ENCODE results near the gene FN1.

GRCh38 chr2:215315301-215315700 lies 120.6 kb downstream of the FN1 start:
- TF ChIP-seq EZH2 (IDR thresholded peaks at IDR 0.05) (no peak), ZNF274 (IDR thresholded peaks at IDR 0.05; ENCODE audit: low read depth, low read length) (no peak), YY1 (IDR thresholded peaks at IDR 0.05; ENCODE audit: extremely low read depth, insufficient replicate concordance, low read depth, low read length) (no peak), JUND (IDR thresholded peaks at IDR 0.05) (no peak), SRF (IDR thresholded peaks at IDR 0.05; ENCODE audit: low read depth) (no peak), POLR2A (IDR thresholded peaks at IDR 0.05; ENCODE audit: borderline replicate concordance, extremely low read depth, insufficient read depth, insufficient read length) (no peak), SIN3A (IDR thresholded peaks at IDR 0.05; ENCODE audit: low read depth) (no peak), ELF1 (IDR thresholded peaks at IDR 0.05; ENCODE audit: borderline replicate concordance, low read depth) (no peak), TCF7L2 (IDR thresholded peaks at IDR 0.05; ENCODE audit: borderline replicate concordance, extremely low read depth, insufficient read depth, insufficient read length) (no peak), POLR2AphosphoS5 (IDR thresholded peaks at IDR 0.05; ENCODE audit: low read depth, low read length) (no peak)
- TF ChIP-seq, protein P1, sequence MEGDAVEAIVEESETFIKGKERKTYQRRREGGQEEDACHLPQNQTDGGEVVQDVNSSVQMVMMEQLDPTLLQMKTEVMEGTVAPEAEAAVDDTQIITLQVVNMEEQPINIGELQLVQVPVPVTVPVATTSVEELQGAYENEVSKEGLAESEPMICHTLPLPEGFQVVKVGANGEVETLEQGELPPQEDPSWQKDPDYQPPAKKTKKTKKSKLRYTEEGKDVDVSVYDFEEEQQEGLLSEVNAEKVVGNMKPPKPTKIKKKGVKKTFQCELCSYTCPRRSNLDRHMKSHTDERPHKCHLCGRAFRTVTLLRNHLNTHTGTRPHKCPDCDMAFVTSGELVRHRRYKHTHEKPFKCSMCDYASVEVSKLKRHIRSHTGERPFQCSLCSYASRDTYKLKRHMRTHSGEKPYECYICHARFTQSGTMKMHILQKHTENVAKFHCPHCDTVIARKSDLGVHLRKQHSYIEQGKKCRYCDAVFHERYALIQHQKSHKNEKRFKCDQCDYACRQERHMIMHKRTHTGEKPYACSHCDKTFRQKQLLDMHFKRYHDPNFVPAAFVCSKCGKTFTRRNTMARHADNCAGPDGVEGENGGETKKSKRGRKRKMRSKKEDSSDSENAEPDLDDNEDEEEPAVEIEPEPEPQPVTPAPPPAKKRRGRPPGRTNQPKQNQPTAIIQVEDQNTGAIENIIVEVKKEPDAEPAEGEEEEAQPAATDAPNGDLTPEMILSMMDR (IDR thresholded peaks at IDR 0.05 in 2 of 3, conservative IDR thresholded peaks at IDR 0.05 in 1 of 3; ENCODE audit: borderline replicate concordance in 1 of 3, insufficient read depth in 1 of 3, low read depth in 2 of 3, low read length in 2 of 3) = no peak
